GM21723 (cell line): ENCODE data around the gene NUDT21.
"Not testable (repeated sequence)": the region's sequence is repeated elsewhere in the genome, so short reads cannot be mapped to it uniquely, and the experiment has no call there.

Experiments
- ATAC-seq: cut with Tn5 transposase; IDR thresholded peaks from one replicate; pipeline ENCODE4 v1.9.1; 2021; ENCODE audit warnings: mild to moderate bottlenecking, moderate library complexity; ENCODE audit not compliant: unreplicated experiment

NUDT21 gene

DNA sequence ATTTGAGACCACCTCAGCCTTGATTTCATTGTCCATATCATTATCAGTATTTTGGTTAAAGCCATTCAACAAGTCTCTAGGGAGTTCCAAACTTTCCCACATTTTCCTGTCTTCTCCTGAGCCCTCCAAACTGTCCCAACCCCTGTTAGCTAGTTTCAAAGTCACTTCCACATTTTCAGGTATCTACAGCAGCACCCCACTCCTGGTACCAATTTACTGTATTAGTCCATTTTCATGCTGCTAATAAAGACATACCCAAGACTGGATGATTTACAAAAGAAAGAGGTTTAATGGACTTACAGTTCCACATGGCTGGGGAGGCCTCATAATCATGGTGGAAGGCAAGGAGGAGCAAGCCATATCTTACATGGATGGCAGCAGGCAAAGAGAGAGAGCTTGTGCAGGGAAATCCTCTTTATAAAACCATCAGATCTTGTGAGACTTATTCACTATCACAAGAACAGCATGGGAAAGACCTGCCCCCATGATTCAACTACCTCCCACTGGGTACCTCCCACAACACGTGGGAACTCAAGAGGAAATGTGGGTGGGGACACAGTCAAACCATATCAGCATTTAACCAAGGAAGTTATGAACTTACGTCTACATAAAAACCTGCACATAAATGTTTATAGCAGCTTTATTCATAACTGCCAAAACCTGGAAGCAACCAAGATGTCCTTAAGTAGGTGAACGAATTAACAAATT is 70.2 kb downstream of the NUDT21 start:
- ATAC-seq = not testable (repeated sequence)
